Breast epithelium (tissue), 4 donors: ENCODE measurements around the gene GSTT2. TPM values are rescaled to one million over a fixed set of nuclear protein-coding genes. Genes with fewer than 3 reads are reported as not detected.
"Not testable (repeated sequence)": the region's sequence is repeated elsewhere in the genome, so short reads cannot be mapped to it uniquely, and the experiment has no call there.

Experiments used
- DNase-seq, 2 donors: peaks; one replicate each; pipeline ENCODE4 v3.0.0-alpha.2; 2019; ENCODE audit warnings: low spot score in 2 of 2
- H3K27ac ChIP-seq, 2 donors: fragments of 200-600 bp; sonication (generic) in 1 of 2; one replicate each; pipeline ENCODE4 v1.5.1; 2016 to 2019; ENCODE audit warnings: mild to moderate bottlenecking in 1 of 2
- H3K27me3 ChIP-seq, 2 donors: fragments of 200-600 bp; sonication (generic) in 1 of 2; one replicate each; pipeline versions ENCODE4 v1.5.1 to v1.6.0; 2017 to 2019; ENCODE audit warnings: control low read depth in 1 of 2, mild to moderate bottlenecking in 1 of 2
- H3K36me3 ChIP-seq: fragments of 200-600 bp; one replicate; pipeline ENCODE4 v1.5.1; 2019
- H3K4me1 ChIP-seq, 2 donors: fragments of 200-600 bp; sonication (generic); one replicate each; pipeline ENCODE4 v1.5.1; 2016 to 2019; ENCODE audit warnings: control low read depth in 1 of 2
- H3K4me3 ChIP-seq, 3 donors: fragments of 200-600 bp; sonication (generic); 1 replicate in 2 of 3; 2 replicates in 1 of 3; pipeline ENCODE4 v1.5.1; 2016 to 2019; ENCODE audit warnings: mild to moderate bottlenecking in 3 of 3, moderate library complexity in 2 of 3
- H3K9me3 ChIP-seq, 2 donors: fragments of 200-600 bp; sonication (generic) in 1 of 2; one replicate each; pipeline ENCODE4 v1.5.1; 2016 to 2019; ENCODE audit warnings: control low read depth in 1 of 2
- POLR2A ChIP-seq: fragments of 450-650 bp; IDR thresholded peaks from one replicate; pipeline ENCODE4 v1.6.1; 2016; ENCODE audit warnings: antibody characterized with exemption, mild to moderate bottlenecking, moderate library complexity
- POLR2AphosphoS5 ChIP-seq, 3 donors: sonication (generic); formaldehyde crosslinking; IDR thresholded peaks; one replicate each; pipeline ENCODE4 v1.6.1; 2017; ENCODE audit warnings: antibody characterized with exemption in 3 of 3
- intact Hi-C: fragments of 100-400 bp; cut with DNase I; formaldehyde crosslinking; loops from one replicate; pipeline ENCODE4 v1.15.1; 2023; ENCODE audit warnings: low total_unique reads
- total RNA-seq, 3 donors: library from RNA; depleted of rRNA; stranded (reverse); fragments of >200 nt; gene quantifications; one replicate each; pipeline ENCODE4 v1.1.0, GENCODE V29; 2016
- TF ChIP-seq, protein P1 (sequence below), 3 donors: fragments of 450-650 bp; IDR thresholded peaks; one replicate each; pipeline ENCODE4 v1.5.1; 2016 to 2017; ENCODE audit warnings: antibody characterized with exemption in 3 of 3, mild to moderate bottlenecking in 3 of 3, moderate library complexity in 3 of 3

Gene GSTT2
- total RNA-seq, 3 donors from 2014 or later = not detected

GRCh38 chr22:23954991-23955305, 25.0 kb upstream of the GSTT2 start:
- H3K4me3 ChIP-seq, H3K9me3 ChIP-seq, DNase-seq, H3K4me1 ChIP-seq, H3K27me3 ChIP-seq, intact Hi-C loops, H3K36me3 ChIP-seq, H3K27ac ChIP-seq: not testable (repeated sequence)

GRCh38 chr22:23955886-23956285, 24.0 kb upstream of the GSTT2 start:
- H3K4me3 ChIP-seq, H3K27ac ChIP-seq, DNase-seq, H3K27me3 ChIP-seq, H3K9me3 ChIP-seq, H3K4me1 ChIP-seq, H3K36me3 ChIP-seq, intact Hi-C loops: not testable (repeated sequence)

DNA sequence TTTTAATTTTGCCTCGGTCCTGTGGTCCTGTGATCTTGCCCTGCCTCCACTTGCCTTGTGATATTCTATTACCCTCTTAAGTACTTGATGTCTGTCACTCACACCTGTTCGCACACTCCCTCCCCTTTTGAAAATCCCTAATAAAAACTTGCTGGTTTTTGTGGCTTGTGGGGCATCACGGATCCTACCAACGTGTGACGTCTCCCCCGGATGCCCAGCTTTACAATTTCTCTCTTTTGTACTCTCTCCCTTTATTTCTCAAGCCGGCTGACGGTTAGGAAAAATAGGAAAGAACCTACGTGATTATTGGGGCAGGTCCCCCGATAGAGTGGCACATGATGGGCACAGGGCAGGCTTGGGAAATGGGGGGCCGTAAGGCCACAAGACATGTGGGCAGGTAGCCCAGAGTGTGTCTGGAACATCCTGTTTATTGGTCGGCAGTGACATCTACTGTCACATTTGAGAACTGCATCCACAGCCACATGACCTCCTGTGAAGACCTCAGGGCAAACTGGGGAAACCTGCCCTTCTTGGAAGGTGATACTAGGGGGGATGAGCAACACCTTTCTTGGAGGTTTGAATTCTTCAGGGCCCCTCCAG, 23.5 kb upstream of the GSTT2 start:
- intact Hi-C loops, H3K4me1 ChIP-seq, H3K9me3 ChIP-seq, H3K4me3 ChIP-seq, H3K27ac ChIP-seq, H3K36me3 ChIP-seq, H3K27me3 ChIP-seq: not testable (repeated sequence)
- TF ChIP-seq POLR2AphosphoS5 (IDR thresholded peaks at IDR 0.05) = peak in 2 of 3 donors; percentile 46 to 48
- TF ChIP-seq, protein P1, sequence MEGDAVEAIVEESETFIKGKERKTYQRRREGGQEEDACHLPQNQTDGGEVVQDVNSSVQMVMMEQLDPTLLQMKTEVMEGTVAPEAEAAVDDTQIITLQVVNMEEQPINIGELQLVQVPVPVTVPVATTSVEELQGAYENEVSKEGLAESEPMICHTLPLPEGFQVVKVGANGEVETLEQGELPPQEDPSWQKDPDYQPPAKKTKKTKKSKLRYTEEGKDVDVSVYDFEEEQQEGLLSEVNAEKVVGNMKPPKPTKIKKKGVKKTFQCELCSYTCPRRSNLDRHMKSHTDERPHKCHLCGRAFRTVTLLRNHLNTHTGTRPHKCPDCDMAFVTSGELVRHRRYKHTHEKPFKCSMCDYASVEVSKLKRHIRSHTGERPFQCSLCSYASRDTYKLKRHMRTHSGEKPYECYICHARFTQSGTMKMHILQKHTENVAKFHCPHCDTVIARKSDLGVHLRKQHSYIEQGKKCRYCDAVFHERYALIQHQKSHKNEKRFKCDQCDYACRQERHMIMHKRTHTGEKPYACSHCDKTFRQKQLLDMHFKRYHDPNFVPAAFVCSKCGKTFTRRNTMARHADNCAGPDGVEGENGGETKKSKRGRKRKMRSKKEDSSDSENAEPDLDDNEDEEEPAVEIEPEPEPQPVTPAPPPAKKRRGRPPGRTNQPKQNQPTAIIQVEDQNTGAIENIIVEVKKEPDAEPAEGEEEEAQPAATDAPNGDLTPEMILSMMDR (IDR thresholded peaks at IDR 0.05) = peak; percentile 76 to 93 (median 93)
- DNase-seq = peak; percentile 70 to 74

GRCh38 chr22:23961084-23961771, 18.7 kb upstream of the GSTT2 start, which contains the start of gene GSTT2B:
Gene GSTT2B, minus strand, starts transcription at chr22:23961195. Its CDS starts 64 bp downstream, at chr22:23961131.
- DNase-seq, H3K27me3 ChIP-seq, H3K4me1 ChIP-seq, intact Hi-C loops, H3K36me3 ChIP-seq, H3K27ac ChIP-seq, H3K9me3 ChIP-seq: not testable (repeated sequence)
- peak within 1 kb of the TSS in 1 of 3 donors; percentile 47 for H3K4me3 ChIP-seq

DNA sequence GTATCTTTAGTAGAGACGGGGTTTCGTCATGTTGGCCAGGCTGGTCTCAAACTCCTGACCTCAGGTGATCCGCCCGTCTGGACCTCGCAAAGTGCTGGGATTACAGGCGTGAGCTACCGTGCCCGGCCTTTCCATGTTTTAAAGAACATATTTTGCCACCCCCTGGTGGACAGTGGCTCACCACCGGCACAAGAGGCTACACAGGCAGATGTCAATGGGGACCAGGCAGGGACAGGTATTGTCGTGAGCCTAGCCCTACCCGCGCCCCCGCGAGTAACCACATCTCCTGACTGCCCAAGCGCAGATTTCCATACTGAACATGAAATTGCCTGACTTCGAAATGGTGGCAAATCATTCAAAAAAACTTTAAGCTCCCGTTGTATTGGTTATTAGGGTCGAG, 13.8 kb upstream of the GSTT2 start:
- H3K27ac ChIP-seq, intact Hi-C loops, H3K9me3 ChIP-seq, H3K36me3 ChIP-seq, H3K4me3 ChIP-seq, DNase-seq, H3K27me3 ChIP-seq, H3K4me1 ChIP-seq: not testable (repeated sequence)

DNA sequence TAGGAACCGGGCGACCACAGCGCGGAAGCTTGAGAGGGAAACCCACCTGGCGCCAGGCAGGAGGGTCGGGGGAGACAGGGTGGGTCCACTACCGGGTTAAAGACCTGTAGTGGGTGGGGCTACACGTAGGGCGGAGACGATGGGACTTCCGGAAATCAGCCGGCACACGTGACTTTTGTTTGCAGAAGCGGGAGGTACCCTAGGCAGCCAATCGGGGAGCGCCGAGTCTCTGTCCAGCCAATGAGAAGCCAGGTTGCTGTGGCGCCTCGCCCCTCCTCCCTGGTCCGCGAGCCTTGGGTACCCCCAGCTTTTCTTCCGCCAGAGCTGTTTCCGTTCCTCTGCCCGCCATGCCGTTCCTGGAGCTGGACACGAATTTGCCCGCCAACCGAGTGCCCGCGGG, 13.4 kb upstream of the GSTT2 start, which contains the start of gene DDTL:
Gene DDTL, plus strand, starts transcription at position 321 of the 400 bp plus-strand sequence. Its CDS starts 27 bp downstream, at position 348.
- intact Hi-C loops, H3K4me3 ChIP-seq, H3K36me3 ChIP-seq, H3K9me3 ChIP-seq, H3K27me3 ChIP-seq, H3K27ac ChIP-seq, DNase-seq, H3K4me1 ChIP-seq: not testable (repeated sequence)

GRCh38 chr22:23969071-23969470, 10.9 kb upstream of the GSTT2 start:
- TF ChIP-seq POLR2AphosphoS5 (IDR thresholded peaks at IDR 0.05) (no peak), POLR2A (no peak)
- TF ChIP-seq, protein P1 (IDR thresholded peaks at IDR 0.05) = no peak
- H3K36me3 ChIP-seq = peaks cover 4% of the 10 kb centered on the region
- no peak for DNase-seq
- H3K4me3 ChIP-seq = no peak overlapping the region
- no peaks in the 10 kb centered on the region for H3K4me1 ChIP-seq
- intact Hi-C loops = no loop called here
- H3K27ac ChIP-seq = no peak overlapping the region
- H3K27me3 ChIP-seq = no peaks in the 10 kb centered on the region
- H3K9me3 ChIP-seq = no peaks in the 10 kb centered on the region
